LNCaP clone FGC (cell line): ENCODE data around the gene MALRD1.
"Not testable (repeated sequence)": the region's sequence is repeated elsewhere in the genome, so short reads cannot be mapped to it uniquely, and the experiment has no call there.

Experiments used
- DNase-seq: peaks from one replicate; pipeline ENCODE4 v3.0.0-alpha.2; 2011; ENCODE audit warnings: low read depth
- H3K4me3 ChIP-seq: 2 replicates; pipeline ENCODE4 v1.5.1; 2011; ENCODE audit warnings: mild to moderate bottlenecking, low read depth, low read length, control low read depth
- CTCF ChIP-seq: IDR thresholded peaks from 2 replicates; pipeline ENCODE4 v1.5.1; 2012; ENCODE audit warnings: mild to moderate bottlenecking; ENCODE audit not compliant: control insufficient read depth, insufficient read depth; ENCODE audit errors: extremely low read depth

Gene MALRD1

GRCh38 chr10:19749185-19749729, 700.7 kb downstream of the MALRD1 start:
- TF ChIP-seq CTCF: no peak
- DNase-seq: no peak
- no peak overlapping the region for H3K4me3 ChIP-seq

- DNase-seq: no peak
- no peak for TF ChIP-seq CTCF
- H3K4me3 ChIP-seq: no peak overlapping the region
These were observed 702.4 kb downstream of the MALRD1 start for GRCh38 chr10:19750972-19751371.

GRCh38 chr10:19756919-19757318, 708.3 kb downstream of the MALRD1 start:
- no peak for TF ChIP-seq CTCF
- no peak for DNase-seq
- H3K4me3 ChIP-seq: no peak overlapping the region

- no peak for DNase-seq
- no peak for TF ChIP-seq CTCF
- no peak overlapping the region for H3K4me3 ChIP-seq
These were observed 713.4 kb downstream of the MALRD1 start for GRCh38 chr10:19762026-19762425.

GRCh38 chr10:19764111-19764510, 715.5 kb downstream of the MALRD1 start:
- TF ChIP-seq CTCF: no peak
- no peak overlapping the region for H3K4me3 ChIP-seq
- DNase-seq: no peak

- no peak for TF ChIP-seq CTCF
- DNase-seq: no peak
- H3K4me3 ChIP-seq: no peak overlapping the region
These were observed 719.3 kb downstream of the MALRD1 start for GRCh38 chr10:19767876-19768275.

- DNase-seq, H3K4me3 ChIP-seq: not testable (repeated sequence)
These were observed 721.2 kb downstream of the MALRD1 start for GRCh38 chr10:19769826-19770225.
